K562 (cell line): ENCODE results near the gene CSTB. TPM values are rescaled to one million over a fixed set of nuclear protein-coding genes. Genes with fewer than 3 reads are reported as not detected.

Experiments used
- ATAC-seq: fragments of 200-7000 bp; cut with Tn5 transposase; 3 replicates; pipeline ENCODE4 v1.9.1; 2020; ENCODE audit warnings: moderate library complexity
- BruUV-seq: library from RNA; stranded (reverse); fragments of 400-500 nt; replicated peaks from 2 replicates; lab custom pipeline; 2021; lab: Mats Ljungman, UMichigan
- CTCF ChIA-PET: fragments of 300-600 bp; formaldehyde crosslinking; extraction: SDS; loops from one replicate; lab custom pipeline; 2021; ENCODE audit warnings: low intra/inter-chr PET ratio; lab: Yijun Ruan, JAX
- POLR2A ChIA-PET: fragments of 300-600, 350-650 bp; sonication (Branson Sonifier 250); formaldehyde crosslinking; extraction: SDS; loops from one replicate; lab custom pipeline; 2021; ENCODE audit warnings: antibody characterized with exemption, inconsistent platforms; lab: Yijun Ruan, JAX
- DNase-seq, 4 experiments: peaks; one replicate each; pipeline versions ENCODE4 v3.0.0 to v3.0.0-alpha.2; 2011 to 2018; ENCODE audit warnings: low spot score in 3 of 4, mixed read lengths in 3 of 4; ENCODE audit errors: extremely low read depth in 1 of 4
- FAIRE-seq: peaks from 2 replicates; lab custom pipeline; 2011; peaks lifted over from hg19 to GRCh38; lab: Jason Lieb, UNC
- H2AFZ ChIP-seq: 2 replicates; pipeline ENCODE4 v1.6.0; 2011; ENCODE audit warnings: low read depth, low read length, control low read depth, inconsistent platforms
- H3K27ac ChIP-seq: fragments of 200-600 bp; 3 replicates; pipeline ENCODE4 v1.8.0; 2011; ENCODE audit warnings: low read depth, mild to moderate bottlenecking, control low read depth, inconsistent platforms, low read length, moderate library complexity, mixed read lengths; ENCODE audit errors: extremely low read depth
- H3K27me3 ChIP-seq, 2 experiments: fragments of 300-600 bp in 1 of 2; 2 replicates in 1 of 2; 3 replicates in 1 of 2; pipeline versions ENCODE4 v1.6.0 to v1.8.0; 2011; ENCODE audit warnings: inconsistent platforms in 2 of 2, low read length in 2 of 2, mild to moderate bottlenecking in 1 of 2, mixed read lengths in 1 of 2, moderate library complexity in 1 of 2; ENCODE audit not compliant: control insufficient read depth in 2 of 2, insufficient read depth in 2 of 2
- H3K36me3 ChIP-seq: fragments of 300-600 bp; 3 replicates; pipeline ENCODE4 v1.8.0; 2011; ENCODE audit warnings: mild to moderate bottlenecking, low read length, inconsistent platforms; ENCODE audit not compliant: control insufficient read depth, insufficient read depth
- H3K4me1 ChIP-seq, 2 experiments: fragments of 200-600 bp in 1 of 2; replicated peaks in 1 of 2; 2 replicates in 1 of 2; 3 replicates in 1 of 2; pipeline versions ENCODE4 v1.5.1 to v1.8.0; 2011; ENCODE audit warnings: inconsistent platforms in 2 of 2, low read length in 2 of 2, mild to moderate bottlenecking in 1 of 2, mixed read lengths in 1 of 2, moderate library complexity in 1 of 2; ENCODE audit not compliant: control insufficient read depth in 2 of 2, insufficient read depth in 2 of 2
- H3K4me2 ChIP-seq: 2 replicates; pipeline ENCODE4 v1.6.1; 2011; ENCODE audit warnings: low read length, control low read depth, inconsistent platforms, mixed read lengths; ENCODE audit not compliant: insufficient read depth
- H3K4me3 ChIP-seq: fragments of 200-600 bp; sonication (generic), shearing (Covaris generic); 2 replicates; pipeline ENCODE4 v1.5.1; 2016; ENCODE audit warnings: control low read depth, inconsistent platforms
- H3K79me2 ChIP-seq: fragments of 200-600 bp; 3 replicates; pipeline ENCODE4 v1.8.0; 2011; ENCODE audit warnings: low read length, inconsistent platforms; ENCODE audit not compliant: control insufficient read depth, insufficient read depth
- H3K9ac ChIP-seq, 2 experiments: 2 replicates each; pipeline versions ENCODE4 v1.6.0 to v1.6.1; 2011; ENCODE audit warnings: low read depth in 2 of 2, low read length in 2 of 2, control low read depth in 1 of 2, inconsistent platforms in 1 of 2, mild to moderate bottlenecking in 1 of 2, mixed read lengths in 1 of 2; ENCODE audit not compliant: insufficient read depth in 1 of 2
- H3K9me1 ChIP-seq: one replicate; pipeline ENCODE4 v1.6.0; 2011; ENCODE audit warnings: inconsistent platforms, mild to moderate bottlenecking, low read length, moderate library complexity; ENCODE audit not compliant: control insufficient read depth, insufficient read depth
- H3K9me3 ChIP-seq: replicated peaks from 2 replicates; pipeline ENCODE4 v1.5.1; 2011; ENCODE audit warnings: low read depth, low read length, inconsistent platforms; ENCODE audit not compliant: control insufficient read depth, insufficient read depth
- H4K20me1 ChIP-seq: replicated peaks from 2 replicates; pipeline ENCODE4 v1.6.1; 2011; ENCODE audit warnings: low read length, inconsistent platforms, mixed read lengths; ENCODE audit not compliant: control insufficient read depth, insufficient read depth
- BCOR ChIP-seq: fragments of 450-650 bp; IDR thresholded peaks from 2 replicates; pipeline ENCODE4 v1.6.1; 2016
- CBX5 ChIP-seq: IDR thresholded peaks from 2 replicates; pipeline ENCODE4 v1.6.1; 2014; ENCODE audit warnings: low read depth, borderline replicate concordance
- CHD1 ChIP-seq: fragments of 200-600 bp; sonication (generic); IDR thresholded peaks from one replicate; pipeline ENCODE4 v1.6.1; 2012; ENCODE audit warnings: mild to moderate bottlenecking, moderate library complexity, low read length, inconsistent platforms
- FOS ChIP-seq: IDR thresholded peaks from 3 replicates; pipeline ENCODE4 v1.6.1; 2011; ENCODE audit not compliant: insufficient read length; ENCODE audit errors: extremely low read depth
- FOXJ2 ChIP-seq: fragments of 200-800 bp; sonication (Bioruptor generic); IDR thresholded peaks from 2 replicates; pipeline ENCODE4 v1.6.1; 2016; ENCODE audit warnings: missing genetic modification characterization, missing compliant biosample characterization
- HLTF ChIP-seq: fragments of 450-650 bp; IDR thresholded peaks from 2 replicates; pipeline ENCODE4 v1.6.1; 2016
- NCOA2 ChIP-seq, 2 experiments: fragments of 450-650 bp; IDR thresholded peaks; 2 replicates each; pipeline ENCODE4 v1.6.1; 2018; ENCODE audit warnings: mild to moderate bottlenecking in 2 of 2, moderate library complexity in 1 of 2; ENCODE audit not compliant: partially characterized antibody in 2 of 2
- NR2C1 ChIP-seq, 2 experiments: fragments of 450-650 bp; IDR thresholded peaks; 2 replicates each; pipeline ENCODE4 v1.6.1; 2017; ENCODE audit warnings: mild to moderate bottlenecking in 2 of 2, antibody characterized with exemption in 1 of 2, inconsistent platforms in 1 of 2, missing compliant biosample characterization in 1 of 2, missing genetic modification characterization in 1 of 2
- PHF20 ChIP-seq: fragments of 450-650 bp; IDR thresholded peaks from 2 replicates; pipeline ENCODE4 v1.6.1; 2018; ENCODE audit not compliant: partially characterized antibody
- STAG1 ChIP-seq: sonication (generic); formaldehyde crosslinking; IDR thresholded peaks from 2 replicates; pipeline ENCODE4 v1.5.0; 2020; ENCODE audit warnings: missing genetic modification reagents, borderline replicate concordance
- ZNF217 ChIP-seq: sonication (generic); formaldehyde crosslinking; IDR thresholded peaks from 2 replicates; pipeline ENCODE4 v1.8.0; 2022; ENCODE audit warnings: mild to moderate bottlenecking, missing genetic modification reagents
- ZNF324 ChIP-seq: fragments of 250-450 bp; sonication (Bioruptor Pico); IDR thresholded peaks from 2 replicates; pipeline ENCODE4 v1.4.0; 2020; ENCODE audit warnings: mild to moderate bottlenecking
- ZNF76 ChIP-seq: fragments of 250-450 bp; sonication (Bioruptor Pico); IDR thresholded peaks from 2 replicates; pipeline ENCODE4 v1.4.0; 2020; ENCODE audit warnings: mild to moderate bottlenecking, moderate library complexity, borderline replicate concordance
- ZNF764 ChIP-seq: fragments of 250-450 bp; sonication (Bioruptor Pico); IDR thresholded peaks from 2 replicates; pipeline ENCODE4 v1.4.0; 2020; ENCODE audit warnings: low read depth, mild to moderate bottlenecking, moderate library complexity
- WGBS: fragments of 100-300 bp; shearing (Covaris generic); methylation state at CpG from one replicate; pipeline ENCODE4 v1.1.6; 2016; ENCODE audit warnings: low coverage, mixed read lengths; ENCODE audit not compliant: insufficient coverage; ENCODE audit errors: missing lambda C conversion rate; 5-methylcytosine and 5-hydroxymethylcytosine counted together
- in situ Hi-C: fragments of 300-500 bp; cut with MboI; formaldehyde crosslinking; loops from 4 replicates; pipeline ENCODE4 v1.15.0; 2018; ENCODE audit warnings: inconsistent platforms, mixed read lengths
- intact Hi-C: fragments of 100-400 bp; cut with micrococcal nuclease; formaldehyde crosslinking; loops from 2 replicates; pipeline ENCODE4 v1.14.2; 2022
- polyA plus RNA-seq, 8 experiments: library from polyadenylated mRNA; depleted of rRNA in 4 of 8; stranded (reverse) in 5 of 8; unstranded in 3 of 8; fragments of >200 nt; fragmentation: Nextera tagmentation in 2 of 8; fragmentation: Illumina TruSeq in 1 of 8; extraction: Ambion mirVana in 2 of 8; extraction: Trizol in 1 of 8; gene quantifications; 2 replicates each; pipeline versions ENCODE4 v1.2.1 to v1.2.3, GENCODE V29; 2011 to 2014; ENCODE audit warnings: inconsistent platforms in 1 of 8, missing spikeins in 1 of 8
- total RNA-seq, 7 experiments: library from RNA; depleted of rRNA in 6 of 7; stranded (reverse); fragments of >200 nt in 6 of 7; fragmentation: Illumina TruSeq in 2 of 7; extraction: Trizol in 2 of 7; gene quantifications; 2 replicates each; pipeline versions ENCODE4 v1.2.1 to v1.2.3, GENCODE V29; 2011 to 2021; ENCODE audit warnings: low replicate concordance in 1 of 7
- TF ChIP-seq, protein P1 (sequence below), 2 experiments: IDR thresholded peaks in 1 of 2; conservative IDR thresholded peaks in 1 of 2; 2 replicates each; pipeline ENCODE4 v1.6.1; 2016; ENCODE audit warnings: low read depth in 2 of 2, mild to moderate bottlenecking in 1 of 2, missing compliant biosample characterization in 1 of 2, missing genetic modification characterization in 1 of 2, moderate library complexity in 1 of 2
- TF ChIP-seq, protein P2 (sequence below): fragments of 450-650 bp; IDR thresholded peaks from 2 replicates; pipeline ENCODE4 v1.6.1; 2018; ENCODE audit warnings: mild to moderate bottlenecking, low read depth; ENCODE audit not compliant: partially characterized antibody

CSTB gene
- total and polyA plus RNA-seq, 9 of the 15 experiments (the other 6 are each of a cell fraction or from before 2014, with no cell fraction given), result 12.4 to 65.0 (median 31.7) TPM

- no TSS peak for BruUV-seq
- ATAC-seq, result peak; percentile 97
- peak overlapping the region; percentile 79 for H3K27ac ChIP-seq
- TF ChIP-seq PHF20 (peak; percentile 87), HLTF (peak; percentile 76; the same call in 1 of the 2 replicates), NR2C1 (IDR thresholded peaks at IDR 0.05) (no peak), NR2C1 (tag; IDR thresholded peaks at IDR 0.05) (0 out of 2 replicates have a peak, but pooled peaks have one; percentile 47), ZNF217 (CRISPR knock-in tag) (no peak), ZNF76 (CRISPR knock-in tag) (no peak), CBX5 (no peak; the same call in 1 of the 2 replicates), ZNF324 (no peak), STAG1 (no peak), FOS (peak; percentile 16), CHD1 (peak; percentile 28), ZNF764 (CRISPR knock-in tag) (no peak), FOXJ2 (no peak), NCOA2 (IDR thresholded peaks at IDR 0.05; ENCODE audit: partially characterized antibody in 2 of 2) (no peak), BCOR (peak; percentile 99)
- TF ChIP-seq, protein P1, sequence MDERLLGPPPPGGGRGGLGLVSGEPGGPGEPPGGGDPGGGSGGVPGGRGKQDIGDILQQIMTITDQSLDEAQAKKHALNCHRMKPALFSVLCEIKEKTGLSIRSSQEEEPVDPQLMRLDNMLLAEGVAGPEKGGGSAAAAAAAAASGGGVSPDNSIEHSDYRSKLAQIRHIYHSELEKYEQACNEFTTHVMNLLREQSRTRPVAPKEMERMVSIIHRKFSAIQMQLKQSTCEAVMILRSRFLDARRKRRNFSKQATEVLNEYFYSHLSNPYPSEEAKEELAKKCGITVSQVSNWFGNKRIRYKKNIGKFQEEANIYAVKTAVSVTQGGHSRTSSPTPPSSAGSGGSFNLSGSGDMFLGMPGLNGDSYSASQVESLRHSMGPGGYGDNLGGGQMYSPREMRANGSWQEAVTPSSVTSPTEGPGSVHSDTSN (CRISPR knock-in tag; IDR thresholded peaks at IDR 0.05; ENCODE audit: low read depth), result no peak
- TF ChIP-seq, protein P1 (tag; conservative IDR thresholded peaks at IDR 0.05; ENCODE audit: low read depth), result peak; percentile 49
- TF ChIP-seq, protein P2, sequence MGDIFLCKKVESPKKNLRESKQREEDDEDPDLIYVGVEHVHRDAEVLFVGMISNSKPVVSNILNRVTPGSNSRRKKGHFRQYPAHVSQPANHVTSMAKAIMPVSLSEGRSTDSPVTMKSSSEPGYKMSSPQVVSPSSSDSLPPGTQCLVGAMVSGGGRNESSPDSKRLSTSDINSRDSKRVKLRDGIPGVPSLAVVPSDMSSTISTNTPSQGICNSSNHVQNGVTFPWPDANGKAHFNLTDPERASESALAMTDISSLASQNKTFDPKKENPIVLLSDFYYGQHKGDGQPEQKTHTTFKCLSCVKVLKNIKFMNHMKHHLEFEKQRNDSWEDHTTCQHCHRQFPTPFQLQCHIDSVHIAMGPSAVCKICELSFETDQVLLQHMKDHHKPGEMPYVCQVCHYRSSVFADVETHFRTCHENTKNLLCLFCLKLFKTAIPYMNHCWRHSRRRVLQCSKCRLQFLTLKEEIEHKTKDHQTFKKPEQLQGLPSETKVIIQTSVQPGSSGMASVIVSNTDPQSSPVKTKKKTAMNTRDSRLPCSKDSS, result no peak
Measured at GRCh38 chr21:43728467-43729390, 47.4 kb downstream of the CSTB start.

More at GRCh38 chr21:43728467-43729390, 47.4 kb downstream of the CSTB start:
- ChIA-PET CTCF (no interaction called here), POLR2A (interaction anchor here (0.5 to 2.7 kb wide), 16 partner anchors 9 to 539 kb away, joined by 3 to 26 read pairs (median 4); partner anchors contain the start of genes HSF2BP and RRP1B)
- in situ Hi-C loops (no loop called here), intact Hi-C loops (loop anchor here (1.0 to 5.0 kb wide), 2 partner anchors 48 to 66 kb away; partner anchors contain the start of gene CSTB)
- Histone ChIP-seq H3K9me3 (no peaks in the 10 kb centered on the region), H3K9me1 (peaks cover 3% of the 10 kb centered on the region), H3K36me3 (peaks cover 58% of the 10 kb centered on the region), H3K9ac (peak overlapping the region; percentile 81 to 95), H4K20me1 (peaks cover 12% of the 10 kb centered on the region), H3K4me2 (peak overlapping the region; percentile 77), H3K4me3 (peak overlapping the region; percentile 62), H3K4me1 (peaks cover 25 to 59% of the 10 kb centered on the region in 2 experiments), H3K79me2 (peaks cover 89% of the 10 kb centered on the region), H3K27me3 (no peaks in the 10 kb centered on the region), H2AFZ (peak overlapping the region; percentile 86)
- peak; percentile 99 for FAIRE-seq
- peak; percentile 95 to 99 (median 96) for DNase-seq
- 9% methylated on average over 56 of the region's 59 CpGs for WGBS
